Measurements from ENCODE around the gene ST3GAL2.

DNA sequence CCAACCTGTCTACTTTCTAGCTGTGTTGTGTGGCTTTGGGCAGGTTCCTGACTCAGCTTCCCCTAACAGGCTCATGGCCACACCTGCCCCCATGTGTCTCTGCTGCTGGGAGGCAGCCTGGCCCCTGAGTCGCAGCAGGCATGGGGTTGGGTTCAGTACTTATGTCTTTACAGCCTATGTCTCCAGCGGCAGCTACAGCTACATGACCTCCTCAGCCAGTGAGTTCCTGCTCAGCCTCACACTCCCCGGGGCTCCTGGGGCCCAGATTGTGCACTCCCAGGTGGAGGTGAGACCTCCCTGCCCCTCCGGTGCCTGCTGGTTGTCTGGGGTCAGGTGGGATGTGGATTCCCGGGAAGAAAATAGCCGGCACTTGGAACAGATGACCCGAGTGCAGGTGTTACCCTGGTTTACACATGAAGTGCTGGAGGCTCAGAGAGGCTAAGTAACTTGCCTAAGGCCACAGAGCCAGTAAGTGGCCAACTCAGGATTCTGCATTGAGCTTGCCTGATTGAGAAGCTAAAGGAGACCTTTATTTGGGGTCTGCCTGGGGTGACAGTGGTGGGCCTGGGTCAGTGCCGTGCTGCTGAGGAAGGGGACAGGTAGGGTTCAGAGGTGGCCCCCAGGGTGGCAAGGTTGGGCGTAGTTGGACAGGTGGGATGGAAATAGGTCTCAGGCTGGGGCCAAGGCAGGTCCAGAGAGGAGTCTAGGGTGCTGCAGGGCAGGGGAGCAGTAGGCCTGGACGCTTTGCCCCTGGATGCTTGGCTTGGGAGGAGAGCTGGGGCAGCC lies 31.4 kb upstream of the ST3GAL2 start:
- TF ChIP-seq, protein P1, sequence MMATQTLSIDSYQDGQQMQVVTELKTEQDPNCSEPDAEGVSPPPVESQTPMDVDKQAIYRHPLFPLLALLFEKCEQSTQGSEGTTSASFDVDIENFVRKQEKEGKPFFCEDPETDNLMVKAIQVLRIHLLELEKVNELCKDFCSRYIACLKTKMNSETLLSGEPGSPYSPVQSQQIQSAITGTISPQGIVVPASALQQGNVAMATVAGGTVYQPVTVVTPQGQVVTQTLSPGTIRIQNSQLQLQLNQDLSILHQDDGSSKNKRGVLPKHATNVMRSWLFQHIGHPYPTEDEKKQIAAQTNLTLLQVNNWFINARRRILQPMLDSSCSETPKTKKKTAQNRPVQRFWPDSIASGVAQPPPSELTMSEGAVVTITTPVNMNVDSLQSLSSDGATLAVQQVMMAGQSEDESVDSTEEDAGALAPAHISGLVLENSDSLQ (IDR thresholded peaks at IDR 0.05) = no peak
- TF ChIP-seq BHLHE40 (IDR thresholded peaks at IDR 0.05; ENCODE audit: borderline replicate concordance) (no peak), CTBP1 (IDR thresholded peaks at IDR 0.05; ENCODE audit: borderline replicate concordance) (no peak), LEF1 (IDR thresholded peaks at IDR 0.05; ENCODE audit: borderline replicate concordance) (no peak)
